ENCODE measurements around the gene C6orf62. TPM values are rescaled to one million over a fixed set of nuclear protein-coding genes. Genes with fewer than 3 reads are reported as not detected.
"Not testable (repeated sequence)": the region's sequence is repeated elsewhere in the genome, so short reads cannot be mapped to it uniquely, and the experiment has no call there.

The C6orf62 gene
- 79.6 and 79.7 TPM in 2 replicates for total RNA-seq
- long read RNA-seq, full-length matches to known transcripts = 14 of 22 reads
- long read RNA-seq, partial matches to known transcripts = 6 of 22 reads
- long read RNA-seq, other reads (novel, unspliced or antisense) = 2 of 22 reads

- H3K4me3 Mint-ChIP-seq (ENCODE audit: unreplicated experiment) = peak within 1 kb of the TSS; percentile 92
- H3K36me3 Mint-ChIP-seq (ENCODE audit: unreplicated experiment) = peaks cover 28% of the 10 kb centered on the region
- H3K27me3 Mint-ChIP-seq (ENCODE audit: unreplicated experiment) = no peaks in the 10 kb centered on the region
- peak within 1 kb of the TSS; percentile 99 for H3K27ac Mint-ChIP-seq (ENCODE audit: unreplicated experiment)
- peaks cover 51% of the 10 kb centered on the region for H3K4me1 Mint-ChIP-seq (ENCODE audit: unreplicated experiment)
- no peak for DNase-seq (ENCODE audit: extremely low spot score, unreplicated experiment)
- no peaks in the 10 kb centered on the region for H3K9me3 Mint-ChIP-seq (ENCODE audit: unreplicated experiment)
- TF ChIP-seq CTCF (IDR thresholded peaks at IDR 0.05) = no peak
Measured at GRCh38 chr6:24719125-24719971, at the start of gene C6orf62. Gene C6orf62, minus strand, starts transcription at chr6:24719154. Its CDS starts 486 bp downstream, at chr6:24718668.

- H3K9me3 Mint-ChIP-seq (ENCODE audit: unreplicated experiment) = no peaks in the 10 kb centered on the region
- DNase-seq (ENCODE audit: extremely low spot score, unreplicated experiment) = no peak
- peaks cover 2% of the 10 kb centered on the region for H3K4me1 Mint-ChIP-seq (ENCODE audit: unreplicated experiment)
- H3K27ac Mint-ChIP-seq (ENCODE audit: unreplicated experiment) = no peak overlapping the region
- H3K36me3 Mint-ChIP-seq (ENCODE audit: unreplicated experiment) = no peaks in the 10 kb centered on the region
- H3K4me3 Mint-ChIP-seq (ENCODE audit: unreplicated experiment) = no peak overlapping the region
- no peak for TF ChIP-seq CTCF (IDR thresholded peaks at IDR 0.05)
- no peaks in the 10 kb centered on the region for H3K27me3 Mint-ChIP-seq (ENCODE audit: unreplicated experiment)
Measured at GRCh38 chr6:24768361-24768760, 49.4 kb upstream of the C6orf62 start.

GRCh38 chr6:24766680-24767462 lies 47.9 kb upstream of the C6orf62 start:
- Mint-ChIP-seq H3K9me3 (ENCODE audit: unreplicated experiment) (no peaks in the 10 kb centered on the region), H3K4me3 (ENCODE audit: unreplicated experiment) (no peak overlapping the region), H3K36me3 (ENCODE audit: unreplicated experiment) (no peaks in the 10 kb centered on the region), H3K4me1 (ENCODE audit: unreplicated experiment) (peaks cover 2% of the 10 kb centered on the region), H3K27me3 (ENCODE audit: unreplicated experiment) (no peaks in the 10 kb centered on the region), H3K27ac (ENCODE audit: unreplicated experiment) (no peak overlapping the region)
- peak; percentile 59 for TF ChIP-seq CTCF (IDR thresholded peaks at IDR 0.05)
- no peak for DNase-seq (ENCODE audit: extremely low spot score, unreplicated experiment)

GRCh38 chr6:24765968-24766367 lies 47.0 kb upstream of the C6orf62 start:
- H3K27ac Mint-ChIP-seq (ENCODE audit: unreplicated experiment) = not testable (repeated sequence)

GRCh38 chr6:24764833-24765828 lies 46.2 kb upstream of the C6orf62 start:
- not testable (repeated sequence) for H3K27ac Mint-ChIP-seq (ENCODE audit: unreplicated experiment); H3K4me3 Mint-ChIP-seq (ENCODE audit: unreplicated experiment); H3K4me1 Mint-ChIP-seq (ENCODE audit: unreplicated experiment); DNase-seq (ENCODE audit: extremely low spot score, unreplicated experiment); H3K36me3 Mint-ChIP-seq (ENCODE audit: unreplicated experiment); H3K9me3 Mint-ChIP-seq (ENCODE audit: unreplicated experiment); H3K27me3 Mint-ChIP-seq (ENCODE audit: unreplicated experiment)

More at GRCh38 chr6:24765968-24766367, 47.0 kb upstream of the C6orf62 start:
- DNase-seq (ENCODE audit: extremely low spot score, unreplicated experiment); H3K4me1 Mint-ChIP-seq (ENCODE audit: unreplicated experiment); H3K9me3 Mint-ChIP-seq (ENCODE audit: unreplicated experiment); H3K27me3 Mint-ChIP-seq (ENCODE audit: unreplicated experiment); H3K4me3 Mint-ChIP-seq (ENCODE audit: unreplicated experiment); H3K36me3 Mint-ChIP-seq (ENCODE audit: unreplicated experiment): not testable (repeated sequence)
